Mononuclear cell (primary cell): Measurements from ENCODE around the gene AFF1. TPM values are rescaled to one million over a fixed set of nuclear protein-coding genes. Genes with fewer than 3 reads are reported as not detected.
"Not testable (repeated sequence)": the region's sequence is repeated elsewhere in the genome, so short reads cannot be mapped to it uniquely, and the experiment has no call there.

Source experiments
- H3K27me3 ChIP-seq: 2 replicates; pipeline ENCODE4 v1.6.0; 2011; ENCODE audit warnings: low read length, control low read depth; ENCODE audit not compliant: insufficient read depth
- H3K4me1 ChIP-seq: 2 replicates; pipeline ENCODE4 v1.5.1; 2011; ENCODE audit warnings: mild to moderate bottlenecking, low read length, control low read depth; ENCODE audit not compliant: insufficient read depth
- H3K4me3 ChIP-seq: 2 replicates; pipeline ENCODE4 v1.5.1; 2011; ENCODE audit warnings: mild to moderate bottlenecking, low read length, moderate library complexity
- H3K9me3 ChIP-seq: 2 replicates; pipeline ENCODE4 v1.5.1; 2011; ENCODE audit warnings: low read depth, mild to moderate bottlenecking, control low read depth, low read length
- total RNA-seq: library from RNA; depleted of rRNA; stranded (reverse); fragments of >200 nt; gene quantifications from one replicate; pipeline ENCODE4 v1.2.3, GENCODE V29; 2012

The AFF1 gene
- total RNA-seq, 1 donor = 31.7 TPM

DNA sequence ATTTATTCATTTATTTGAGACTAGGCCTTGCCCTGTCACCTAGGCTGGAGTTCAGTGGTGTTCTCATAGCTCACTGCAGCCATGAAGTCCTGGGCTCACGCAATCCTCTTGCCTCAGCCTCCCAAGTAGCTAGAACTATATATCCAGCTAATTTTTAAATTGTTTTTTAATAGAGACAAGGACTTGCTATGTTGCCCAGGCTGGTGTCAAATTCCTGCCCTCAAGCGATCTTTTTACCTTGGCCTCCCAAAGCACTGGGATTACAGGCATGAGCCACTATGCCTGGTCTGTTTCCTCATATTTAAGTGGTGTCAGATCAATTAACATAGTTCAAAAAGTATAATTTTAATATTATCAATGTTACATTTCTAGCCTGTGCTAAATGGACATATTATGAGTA is 68.5 kb downstream of the AFF1 start:
- H3K27me3 ChIP-seq = no peaks in the 10 kb centered on the region
- H3K9me3 ChIP-seq = no peaks in the 10 kb centered on the region
- H3K4me3 ChIP-seq = no peak overlapping the region
- H3K4me1 ChIP-seq = peaks cover 33% of the 10 kb centered on the region

DNA sequence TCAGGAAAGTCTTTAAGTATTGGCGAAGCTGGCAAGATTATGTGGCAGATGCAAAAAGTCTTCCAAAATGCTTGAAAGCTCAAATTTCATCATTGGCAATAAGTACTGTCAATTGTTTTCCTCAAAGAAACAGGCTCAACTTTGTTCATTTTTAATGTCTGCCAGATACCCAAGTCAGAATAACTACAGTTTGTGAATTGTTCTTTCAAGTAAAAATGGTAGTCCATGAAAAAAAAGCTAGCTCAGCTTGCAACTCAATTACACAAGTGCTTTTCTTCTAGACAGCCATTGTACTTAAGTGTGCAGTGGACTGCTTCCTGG is 70.5 kb downstream of the AFF1 start:
- no peaks in the 10 kb centered on the region for H3K27me3 ChIP-seq
- no peaks in the 10 kb centered on the region for H3K9me3 ChIP-seq
- peaks cover 40% of the 10 kb centered on the region for H3K4me1 ChIP-seq
- no peak overlapping the region for H3K4me3 ChIP-seq

GRCh38 chr4:87005690-87006425 is 71.0 kb downstream of the AFF1 start:
- no peaks in the 10 kb centered on the region for H3K9me3 ChIP-seq
- H3K4me3 ChIP-seq = peak overlapping the region; percentile 86
- peaks cover 45% of the 10 kb centered on the region for H3K4me1 ChIP-seq
- no peaks in the 10 kb centered on the region for H3K27me3 ChIP-seq

DNA sequence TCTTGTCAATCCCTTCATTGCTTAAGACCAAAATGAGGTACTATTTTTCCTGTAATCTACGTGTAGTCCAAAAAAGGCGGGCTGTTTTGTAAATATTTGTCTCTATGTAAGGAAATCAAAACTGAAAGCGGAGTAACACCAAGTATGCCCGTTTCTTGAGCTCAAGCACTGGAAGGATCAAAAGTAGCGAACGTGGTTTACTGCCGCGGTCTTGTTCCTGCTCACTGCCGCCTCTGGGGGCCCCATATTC is 71.5 kb downstream of the AFF1 start:
- Histone ChIP-seq H3K4me1 (peaks cover 50% of the 10 kb centered on the region), H3K4me3 (peak overlapping the region; percentile 86), H3K27me3 (no peaks in the 10 kb centered on the region), H3K9me3 (no peaks in the 10 kb centered on the region)

- Histone ChIP-seq H3K4me3 (peak overlapping the region; percentile 86), H3K9me3 (no peaks in the 10 kb centered on the region), H3K27me3 (no peaks in the 10 kb centered on the region), H3K4me1 (peaks cover 56% of the 10 kb centered on the region)
Measured at GRCh38 chr4:87006676-87007527, 72.1 kb downstream of the AFF1 start.

- Histone ChIP-seq H3K4me1 (peaks cover 62% of the 10 kb centered on the region), H3K4me3 (peak overlapping the region; percentile 86)
Measured at GRCh38 chr4:87007528-87008446, 73.0 kb downstream of the AFF1 start.

DNA sequence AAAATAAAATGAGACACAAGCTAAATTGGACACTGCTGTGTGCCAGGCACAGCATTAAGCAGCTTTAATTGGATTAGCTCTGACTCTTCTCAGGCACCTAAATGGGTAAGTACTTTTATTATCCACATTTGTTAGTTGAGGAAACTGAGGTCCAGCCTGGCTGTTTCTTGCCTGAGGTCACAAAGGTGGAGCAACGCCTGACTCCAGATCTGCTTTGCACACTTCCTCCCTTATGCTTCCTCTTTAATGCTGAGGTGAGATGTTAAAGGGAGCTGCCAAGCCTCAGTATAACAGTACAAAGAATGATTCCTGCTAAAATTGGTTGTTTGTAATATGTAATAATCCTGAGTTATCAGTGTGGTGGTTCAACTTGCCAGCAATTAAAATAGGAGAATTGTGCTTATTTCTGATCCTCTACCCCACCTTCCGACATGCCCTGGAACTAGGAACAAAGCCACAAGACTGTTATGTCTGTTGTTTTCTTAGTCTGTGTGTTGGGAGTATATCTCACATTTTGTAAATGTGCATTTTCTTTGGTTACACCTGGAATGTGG is 74.4 kb downstream of the AFF1 start:
- H3K27me3 ChIP-seq = no peaks in the 10 kb centered on the region
- peaks cover 74% of the 10 kb centered on the region for H3K4me1 ChIP-seq
- H3K4me3 ChIP-seq = peak overlapping the region; percentile 10
- H3K9me3 ChIP-seq = no peaks in the 10 kb centered on the region

More at GRCh38 chr4:87007528-87008446, 73.0 kb downstream of the AFF1 start:
- no peaks in the 10 kb centered on the region for H3K9me3 ChIP-seq
- H3K27me3 ChIP-seq = no peaks in the 10 kb centered on the region

- no peak overlapping the region for H3K4me3 ChIP-seq
- H3K27me3 ChIP-seq = no peaks in the 10 kb centered on the region
- H3K4me1 ChIP-seq = peaks cover 75% of the 10 kb centered on the region
- no peaks in the 10 kb centered on the region for H3K9me3 ChIP-seq
Measured at GRCh38 chr4:87010192-87010591, 75.4 kb downstream of the AFF1 start.

DNA sequence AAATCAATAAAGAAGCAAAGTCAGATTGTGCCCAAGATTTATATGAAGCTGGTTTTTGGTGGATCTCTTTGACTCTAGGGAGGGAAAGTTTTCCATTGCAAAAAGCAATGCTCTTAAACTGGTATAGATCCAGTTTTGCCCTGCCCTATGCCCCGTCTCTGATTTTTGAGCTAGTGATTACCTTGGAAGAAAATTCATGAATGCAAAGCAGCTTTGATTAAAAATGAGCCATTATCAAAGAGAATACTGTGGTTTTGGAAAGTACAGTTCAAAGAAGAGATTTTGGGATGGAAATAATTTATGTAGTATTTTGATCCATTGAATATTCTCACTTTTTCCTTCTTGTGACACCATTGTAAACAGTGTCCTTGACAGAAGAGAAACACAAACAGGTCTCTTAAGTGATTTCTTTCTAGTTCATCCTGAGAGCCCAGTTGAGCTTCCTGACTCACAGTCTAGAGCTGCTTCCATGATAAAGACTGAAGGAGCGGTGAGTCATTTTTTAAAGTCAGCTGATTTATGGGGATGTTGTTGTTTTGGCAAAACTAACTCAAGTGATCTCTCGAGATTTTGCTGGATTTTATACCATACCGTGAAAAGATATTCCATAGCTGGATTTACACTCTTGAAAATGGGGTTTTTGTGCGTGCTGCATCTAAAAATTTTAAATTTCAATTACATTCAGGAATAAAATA is 76.7 kb downstream of the AFF1 start:
- Histone ChIP-seq H3K27me3 (no peaks in the 10 kb centered on the region), H3K4me3 (no peak overlapping the region), H3K4me1 (peaks cover 76% of the 10 kb centered on the region), H3K9me3 (no peaks in the 10 kb centered on the region)

DNA sequence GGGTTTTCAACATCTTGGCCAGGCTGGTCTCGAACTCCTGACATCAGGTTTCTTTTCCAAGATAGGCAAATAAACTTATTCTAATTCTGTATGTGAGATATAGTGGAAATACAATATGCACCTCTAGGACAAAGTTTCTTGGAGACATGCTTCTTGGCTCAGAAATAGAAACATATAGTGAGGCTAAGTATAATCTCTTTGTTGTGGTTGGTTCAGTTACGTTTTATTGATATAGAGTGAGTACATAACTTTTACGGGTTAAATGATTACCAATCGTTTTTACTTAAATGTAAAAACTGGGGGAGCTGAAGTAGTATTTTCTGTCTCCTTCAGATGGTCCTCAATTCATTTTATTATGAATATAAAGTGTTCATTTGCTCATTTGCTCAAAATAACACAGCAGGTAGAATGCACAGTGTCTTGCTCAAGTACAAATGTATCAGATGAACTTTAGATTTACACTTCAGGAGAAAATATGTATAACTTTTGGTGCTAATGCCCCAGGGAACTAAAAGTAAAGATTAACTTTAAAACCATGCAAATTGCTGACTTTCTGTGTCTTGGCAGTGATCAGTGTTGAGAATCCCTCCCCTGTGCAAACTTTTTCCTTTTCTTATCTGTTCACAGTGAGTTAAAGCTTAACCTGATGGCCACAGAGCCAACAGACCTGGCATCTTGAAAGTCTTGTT is 77.6 kb downstream of the AFF1 start:
- H3K27me3 ChIP-seq = no peaks in the 10 kb centered on the region
- H3K4me3 ChIP-seq = no peak overlapping the region
- H3K9me3 ChIP-seq = no peaks in the 10 kb centered on the region
- H3K4me1 ChIP-seq = peaks cover 78% of the 10 kb centered on the region

- not testable (repeated sequence) for H3K4me3 ChIP-seq, H3K9me3 ChIP-seq, H3K27me3 ChIP-seq
- H3K4me1 ChIP-seq = peaks cover 83% of the 10 kb centered on the region
Measured at GRCh38 chr4:87012954-87013308, 78.1 kb downstream of the AFF1 start.

GRCh38 chr4:87014284-87014782 is 79.5 kb downstream of the AFF1 start:
- H3K27me3 ChIP-seq = no peaks in the 10 kb centered on the region
- H3K9me3 ChIP-seq = no peaks in the 10 kb centered on the region
- no peak overlapping the region for H3K4me3 ChIP-seq
- H3K4me1 ChIP-seq = peaks cover 84% of the 10 kb centered on the region

- Histone ChIP-seq H3K27me3 (no peaks in the 10 kb centered on the region), H3K4me1 (peaks cover 81% of the 10 kb centered on the region), H3K9me3 (no peaks in the 10 kb centered on the region), H3K4me3 (no peak overlapping the region)
Measured at GRCh38 chr4:87015416-87015815, 80.6 kb downstream of the AFF1 start.
